HG03457 (cell line): ENCODE data around the gene FCSK.

Experiments used
- ATAC-seq: cut with Tn5 transposase; IDR thresholded peaks from one replicate; pipeline ENCODE4 v1.9.1; 2021; ENCODE audit warnings: moderate number of reproducible peaks; ENCODE audit not compliant: unreplicated experiment

Gene FCSK

GRCh38 chr16:70453117-70453891 is 1.1 kb upstream of the FCSK start:
- no peak for ATAC-seq

DNA sequence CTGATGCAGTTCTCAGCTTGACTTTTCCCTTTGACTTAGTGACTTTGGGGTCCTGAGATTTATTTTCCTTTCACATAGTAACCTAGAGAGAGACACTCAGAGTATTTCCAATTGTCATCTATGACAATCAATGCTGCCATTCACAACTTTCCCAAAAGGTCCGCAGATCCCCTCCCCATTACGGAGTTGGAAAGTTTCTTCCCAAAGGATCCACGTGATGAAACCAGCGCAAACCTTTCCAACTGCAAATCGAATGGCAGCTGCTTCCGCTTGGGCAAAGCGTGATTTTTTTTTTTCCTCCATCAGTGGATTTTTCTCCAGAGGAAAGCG is 538 bp upstream of the FCSK start:
- ATAC-seq = no peak

DNA sequence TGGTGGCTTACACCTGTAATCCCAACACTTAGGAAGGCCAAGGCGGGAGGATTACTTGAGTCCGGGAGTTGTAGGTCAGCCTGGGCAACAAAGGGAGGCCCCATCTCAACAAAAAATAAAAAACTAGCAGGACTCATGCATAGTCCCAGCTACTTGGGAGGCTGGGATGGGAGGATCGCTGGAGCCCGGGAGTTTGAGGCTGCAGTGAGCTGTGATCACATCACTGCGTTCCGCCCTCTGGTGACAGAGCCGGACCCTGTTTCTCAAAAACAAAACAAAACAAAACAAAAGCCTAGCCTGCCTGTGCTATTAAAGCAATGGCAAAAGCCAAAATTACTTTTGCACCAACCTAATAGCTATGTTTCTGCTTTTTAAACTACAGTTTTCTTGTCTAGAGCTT is 1.5 kb downstream of the FCSK start:
- ATAC-seq = no peak

- no peak for ATAC-seq
Observed at GRCh38 chr16:70457446-70458166, 3.2 kb downstream of the FCSK start.

GRCh38 chr16:70460737-70461261 is 6.4 kb downstream of the FCSK start:
- ATAC-seq = no peak

DNA sequence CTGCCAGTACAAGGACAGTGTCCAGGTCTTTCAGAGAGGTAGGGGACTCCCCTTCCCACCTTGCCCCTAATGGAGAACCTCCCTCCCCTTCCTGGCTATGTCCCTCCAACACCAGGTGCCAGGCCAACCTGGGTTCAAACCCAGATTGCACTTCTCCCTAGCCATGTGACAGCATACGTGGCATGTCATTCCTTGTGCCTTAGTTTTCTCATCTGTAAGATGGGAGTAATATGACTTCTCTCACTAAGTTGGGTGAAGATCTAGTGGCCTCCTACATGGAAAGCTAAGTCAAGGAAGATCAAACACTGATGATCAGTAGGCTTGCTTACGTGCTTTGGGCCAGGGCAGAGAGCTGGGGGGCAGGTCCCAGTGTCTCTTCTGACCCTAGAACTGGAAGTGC is 8.8 kb downstream of the FCSK start:
- no peak for ATAC-seq

- no peak for ATAC-seq
Observed at GRCh38 chr16:70465999-70466804, 11.8 kb downstream of the FCSK start.

- ATAC-seq = no peak
Observed at GRCh38 chr16:70466805-70467076, 12.3 kb downstream of the FCSK start.

DNA sequence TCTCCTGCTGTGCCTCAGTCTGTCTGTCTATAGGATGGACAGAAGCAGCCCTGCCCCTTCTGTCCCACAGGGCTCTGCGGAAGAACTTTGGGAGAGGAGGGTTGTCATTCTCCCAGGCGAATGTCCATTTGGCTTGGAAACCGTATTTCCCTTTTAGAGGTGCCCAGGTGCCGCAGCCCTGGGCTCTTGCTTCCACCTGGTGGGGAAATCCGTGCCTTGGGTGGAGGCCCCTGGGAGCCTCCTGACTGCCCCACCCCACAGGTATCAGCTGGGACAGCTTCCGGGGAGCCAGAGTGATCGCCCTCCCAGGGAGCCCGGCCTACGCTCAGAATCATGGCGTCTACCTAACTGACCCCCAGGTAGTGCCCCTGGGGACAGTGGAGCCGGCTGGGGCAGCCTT is 12.7 kb downstream of the FCSK start:
- ATAC-seq = no peak

GRCh38 chr16:70467608-70468007 is 13.2 kb downstream of the FCSK start:
- ATAC-seq = no peak

DNA sequence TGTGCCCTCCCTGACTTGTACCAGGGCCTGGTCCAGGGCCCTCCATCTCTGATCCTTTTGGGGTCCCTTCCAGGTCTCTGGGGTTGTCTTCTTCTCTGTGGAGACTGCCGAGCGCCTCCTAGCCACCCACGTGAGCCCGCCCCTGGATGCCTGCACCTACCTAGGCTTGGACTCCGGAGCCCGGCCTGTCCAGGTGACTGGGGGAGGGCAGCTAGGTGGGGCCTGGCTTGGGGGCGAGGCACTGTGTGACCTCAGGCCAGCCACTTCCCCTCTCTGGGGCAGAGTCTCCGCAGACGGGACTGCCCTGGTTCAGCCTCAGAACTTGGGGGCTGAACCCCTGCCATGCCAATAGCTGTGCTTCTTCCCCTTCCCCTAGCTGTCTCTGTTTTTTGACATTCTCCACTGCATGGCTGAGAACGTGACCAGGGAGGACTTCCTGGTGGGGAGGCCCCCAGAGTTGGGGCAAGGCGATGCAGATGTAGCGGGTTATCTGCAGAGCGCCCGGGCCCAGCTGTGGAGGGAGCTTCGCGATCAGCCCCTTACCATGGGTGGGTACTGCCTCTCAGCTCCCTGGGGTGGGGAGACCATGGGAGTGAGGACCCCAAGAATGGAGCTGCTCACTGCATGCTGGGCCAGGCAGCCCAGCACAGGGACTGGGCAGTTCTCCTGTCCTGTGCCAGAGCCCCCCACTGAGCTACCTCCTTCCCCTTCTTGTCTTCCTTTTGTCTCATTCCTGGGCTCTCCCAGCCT is 14.6 kb downstream of the FCSK start:
- ATAC-seq = no peak

- ATAC-seq = no peak
Observed at GRCh38 chr16:70470141-70470926, 15.9 kb downstream of the FCSK start.

DNA sequence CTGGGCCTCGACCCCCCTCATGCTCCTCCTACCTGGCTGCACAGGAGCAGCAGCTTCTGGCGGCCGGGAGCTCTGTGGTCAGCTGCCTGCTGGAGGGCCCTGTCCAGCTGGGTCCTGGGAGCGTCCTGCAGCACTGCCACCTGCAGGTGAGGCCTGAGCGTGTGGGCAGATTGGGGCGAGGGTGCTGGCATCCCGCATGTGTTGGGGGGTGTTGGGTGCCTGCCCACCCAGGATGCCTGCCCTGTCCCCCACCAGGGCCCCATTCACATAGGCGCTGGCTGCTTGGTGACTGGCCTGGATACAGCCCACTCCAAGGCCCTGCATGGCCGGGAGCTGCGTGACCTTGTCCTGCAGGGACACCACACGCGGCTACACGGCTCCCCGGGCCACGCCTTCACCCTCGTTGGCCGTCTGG is 16.5 kb downstream of the FCSK start:
- no peak for ATAC-seq

DNA sequence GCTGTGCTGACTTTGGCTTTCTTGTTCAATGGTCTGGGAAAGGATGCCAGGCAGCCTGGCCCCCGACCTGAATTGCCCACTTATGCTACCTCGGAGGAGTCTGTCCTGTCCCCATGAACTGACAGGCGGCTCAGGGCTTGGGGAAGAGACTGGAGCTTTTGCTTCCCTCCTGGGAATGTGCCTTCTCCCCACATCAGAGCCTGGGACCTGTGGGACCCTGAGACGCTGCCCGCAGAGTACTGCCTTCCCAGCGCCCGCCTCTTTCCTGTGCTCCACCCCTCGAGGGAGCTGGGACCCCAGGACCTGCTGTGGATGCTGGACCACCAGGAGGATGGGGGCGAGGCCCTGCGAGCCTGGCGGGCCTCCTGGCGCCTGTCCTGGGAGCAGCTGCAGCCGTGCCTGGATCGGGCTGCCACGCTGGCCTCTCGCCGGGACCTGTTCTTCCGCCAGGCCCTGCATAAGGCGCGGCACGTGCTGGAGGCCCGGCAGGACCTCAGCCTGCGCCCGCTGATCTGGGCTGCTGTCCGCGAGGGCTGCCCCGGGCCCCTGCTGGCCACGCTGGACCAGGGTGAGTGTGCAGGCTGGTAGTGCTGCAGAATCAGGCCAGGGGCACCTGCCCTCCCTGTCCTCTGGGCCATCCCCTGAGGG is 18.5 kb downstream of the FCSK start:
- ATAC-seq = no peak

GRCh38 chr16:70473446-70474319 is 19.3 kb downstream of the FCSK start:
- ATAC-seq = no peak

GRCh38 chr16:70474320-70475053 is 20.1 kb downstream of the FCSK start:
- no peak for ATAC-seq

GRCh38 chr16:70475054-70475871 is 20.9 kb downstream of the FCSK start:
- no peak for ATAC-seq
